Body of pancreas (tissue), 4 donors: ENCODE results near the gene SCN8A.

Experiments
- CTCF ChIP-seq, 7 experiments: fragments of 450-650 bp in 4 of 7; fragments of 200-600 bp in 3 of 7; sonication (generic) in 3 of 7; IDR thresholded peaks; one replicate each; pipeline ENCODE4 v1.5.1; 2016 to 2019; ENCODE audit warnings: antibody characterized with exemption in 7 of 7
- POLR2A ChIP-seq, 3 donors: fragments of 450-650 bp; IDR thresholded peaks; one replicate each; pipeline ENCODE4 v1.6.1; 2016; ENCODE audit warnings: antibody characterized with exemption in 3 of 3, mild to moderate bottlenecking in 2 of 3

- TF ChIP-seq POLR2A (IDR thresholded peaks at IDR 0.05) (no peak), CTCF (IDR thresholded peaks at IDR 0.05) (no peak)
Observed at GRCh38 chr12:51817027-51817953, 226.3 kb downstream of the SCN8A start.
